ENCODE results near the gene PDK2. TPM values are rescaled to one million over a fixed set of nuclear protein-coding genes. Genes with fewer than 3 reads are reported as not detected.

The PDK2 gene
- total and polyA plus RNA-seq, 2 of the 4 experiments (the other 2 are of a cell fraction) = 26.7 to 104 TPM

DNA sequence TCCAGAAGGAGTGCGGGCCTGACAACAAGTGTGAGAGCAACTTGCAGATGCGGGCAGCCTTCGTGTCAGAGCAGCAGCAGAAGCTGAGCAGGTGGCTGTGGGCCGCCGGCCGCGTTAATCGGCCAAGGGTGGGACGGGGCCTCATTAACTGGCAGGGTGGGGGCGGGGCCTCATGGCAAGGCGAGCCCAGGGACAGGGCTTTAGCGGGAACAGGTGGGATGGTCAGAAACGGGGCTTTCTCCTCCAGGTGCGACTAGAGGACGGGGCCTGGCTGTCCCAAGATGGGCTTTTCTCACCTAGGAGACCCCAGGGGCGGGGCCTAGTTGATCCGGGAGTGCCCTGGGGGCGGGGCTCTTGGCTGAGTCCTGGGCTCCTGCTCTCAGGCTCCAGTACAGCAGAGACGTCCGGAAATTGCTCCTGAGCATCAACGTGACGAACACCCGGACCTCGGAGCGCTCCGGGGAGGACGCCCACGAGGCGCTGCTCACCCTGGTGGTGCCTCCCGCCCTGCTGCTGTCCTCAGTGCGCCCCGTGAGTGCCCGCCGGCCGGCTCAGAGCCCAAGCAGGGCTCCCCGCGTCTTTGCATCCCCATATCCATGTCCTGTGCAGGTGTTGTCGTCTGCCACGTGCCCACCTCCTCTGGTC, 18.4 kb upstream of the PDK2 start:
- Histone ChIP-seq H4K91ac (ENCODE audit: insufficient read depth, low read depth, low read length) (no peak overlapping the region), H4K8ac (ENCODE audit: low read depth in 2 of 2, low read length in 2 of 2) (no peak overlapping the region), H3K27ac (ENCODE audit: insufficient read depth, low read length) (no peak overlapping the region), H2BK5ac (ENCODE audit: low read depth, low read length, poor library complexity, severe bottlenecking) (no peak overlapping the region), H2AFZ (replicated peaks; ENCODE audit: low read length, poor library complexity) (no peak overlapping the region), H4K20me1 (ENCODE audit: insufficient read depth, low read length) (no peaks in the 10 kb centered on the region; the same call in none of the 2 replicates), H3K9me1 (ENCODE audit: insufficient read depth, low read length) (no peaks in the 10 kb centered on the region), H3K27me3 (ENCODE audit: control insufficient read depth, insufficient read depth, low read length) (no peaks in the 10 kb centered on the region), H3K4me2 (ENCODE audit: low read depth, low read length) (no peak overlapping the region), H2BK120ac (ENCODE audit: low read depth, low read length) (no peak overlapping the region), H3K79me1 (ENCODE audit: low read depth in 1 of 2, low read length in 2 of 2) (peaks cover 14 to 54% of the 10 kb centered on the region in 2 experiments; a peak in 3 of 4 replicates), H3K9me3 (ENCODE audit: control insufficient read depth, insufficient read depth, low read length) (no peaks in the 10 kb centered on the region), H3K36me3 (ENCODE audit: control insufficient read depth, insufficient read depth, low read length) (peaks cover 78% of the 10 kb centered on the region), H2BK15ac (ENCODE audit: low read depth, low read length) (no peak overlapping the region), H2AK9ac (replicated peaks; ENCODE audit: low read depth, low read length, poor library complexity) (no peak overlapping the region), H3K4ac (ENCODE audit: low read depth, low read length) (no peak overlapping the region), H3K23ac (ENCODE audit: low read depth, low read length) (no peak overlapping the region), H3K18ac (ENCODE audit: low read depth, low read length) (no peak overlapping the region), H3K56ac (ENCODE audit: extremely low read depth, insufficient read depth, low read length) (no peak overlapping the region), H3K4me3 (ENCODE audit: insufficient read depth, low read depth, low read length) (no peak overlapping the region), H3K4me1 (ENCODE audit: control insufficient read depth, insufficient read depth, low read length) (no peaks in the 10 kb centered on the region), H3K14ac (replicated peaks; ENCODE audit: low read depth, low read length) (no peak overlapping the region), H2BK20ac (ENCODE audit: low read depth, low read length) (no peak overlapping the region), H3K9ac (ENCODE audit: low read depth, low read length) (no peak overlapping the region), H2AK5ac (ENCODE audit: low read depth, low read length) (no peak overlapping the region), H4K5ac (ENCODE audit: low read depth, low read length) (no peak overlapping the region)
- intact Hi-C loops (cut with micrococcal nuclease) (no loop called here), dilution Hi-C loops (cut with HindIII; ENCODE audit: low sequenced_read_pairs, unreplicated experiment) (no loop called here), in situ Hi-C loops (cut with MboI; ENCODE audit: low sequenced_read_pairs) (no loop called here)
- TF ChIP-seq CEBPB (IDR thresholded peaks at IDR 0.05; ENCODE audit: low read depth, low read length) (no peak), NFE2L2 (IDR thresholded peaks at IDR 0.05; ENCODE audit: low read depth, low read length) (no peak), SMC3 (IDR thresholded peaks at IDR 0.05; ENCODE audit: low read depth, low read length) (no peak), BHLHE40 (IDR thresholded peaks at IDR 0.05; ENCODE audit: low read depth, low read length) (no peak), USF2 (IDR thresholded peaks at IDR 0.05; ENCODE audit: low read depth, low read length) (no peak)
- DNase-seq = no peak
- BruUV-seq (replicated peaks) = no TSS peak
- WGBS, 2 experiments (ENCODE audit: extremely low coverage in 2 of 2, insufficient read length in 1 of 2) = 66% methylated on average over 37 of the region's 39 CpGs; no CpG with 5 or more reads in 1 of the 2 experiments
- no peak for ATAC-seq (ENCODE audit: low read depth)
- CTCF ChIA-PET = no interaction called here
- POLR2A ChIA-PET (ENCODE audit: unreplicated experiment) = no interaction called here
